Measurements from ENCODE around the gene PLA2G4E.

The PLA2G4E gene

GRCh38 chr15:41990243-41990605, 30.6 kb downstream of the PLA2G4E start:
- DNase-seq, result no peak

- no peak for DNase-seq
Observed at GRCh38 chr15:41989573-41990242, 31.1 kb downstream of the PLA2G4E start.

GRCh38 chr15:41988896-41989572, 31.8 kb downstream of the PLA2G4E start:
- DNase-seq, result no peak

GRCh38 chr15:41987925-41988275, 32.9 kb downstream of the PLA2G4E start:
- DNase-seq, result no peak

- no peak for DNase-seq
Observed at GRCh38 chr15:41987246-41987924, 33.5 kb downstream of the PLA2G4E start.

- no peak for DNase-seq
Observed at GRCh38 chr15:41985236-41986160, 35.3 kb downstream of the PLA2G4E start.

GRCh38 chr15:41984622-41985021, 36.2 kb downstream of the PLA2G4E start:
- DNase-seq, result no peak

GRCh38 chr15:41983621-41984571, 36.9 kb downstream of the PLA2G4E start:
- DNase-seq, result no peak

- DNase-seq, result no peak
Observed at GRCh38 chr15:41983221-41983620, 37.6 kb downstream of the PLA2G4E start.

GRCh38 chr15:41982133-41982930, 38.5 kb downstream of the PLA2G4E start:
- DNase-seq, result no peak

- no peak for DNase-seq
Observed at GRCh38 chr15:41981371-41982132, 39.3 kb downstream of the PLA2G4E start.

GRCh38 chr15:41980654-41981323, 40.1 kb downstream of the PLA2G4E start:
- DNase-seq, result no peak

- no peak for DNase-seq
Observed at GRCh38 chr15:41979493-41980266, 41.2 kb downstream of the PLA2G4E start.

GRCh38 chr15:41978534-41978933, 42.3 kb downstream of the PLA2G4E start:
- DNase-seq, result no peak

GRCh38 chr15:41977757-41978383, 43.0 kb downstream of the PLA2G4E start:
- DNase-seq, result no peak

GRCh38 chr15:41975669-41976068, 45.2 kb downstream of the PLA2G4E start:
- no peak for DNase-seq

GRCh38 chr15:41974041-41974440, 46.8 kb downstream of the PLA2G4E start:
- no peak for DNase-seq
